GM23338 (cell line): ENCODE results near the gene SLBP.

Experiments
- EZH2 ChIP-seq: fragments of 200-600 bp; sonication (generic); IDR thresholded peaks from one replicate; pipeline ENCODE4 v1.8.0; 2017; ENCODE audit warnings: antibody characterized with exemption, mild to moderate bottlenecking, low read depth; ENCODE audit not compliant: unreplicated experiment
- POLR2AphosphoS5 ChIP-seq: IDR thresholded peaks from 2 replicates; pipeline ENCODE4 v1.6.1; 2016; ENCODE audit warnings: antibody characterized with exemption, low read depth
- TF ChIP-seq, protein P1 (sequence below), 2 experiments: fragments of 200-600 bp in 1 of 2; sonication (generic) in 1 of 2; conservative IDR thresholded peaks; 2 replicates each; pipeline versions ENCODE4 v1.5.1 to v1.6.1; 2016 to 2017; ENCODE audit warnings: antibody characterized with exemption in 2 of 2, low read depth in 2 of 2, mild to moderate bottlenecking in 2 of 2, moderate library complexity in 1 of 2
- TF ChIP-seq, protein P2 (sequence below): fragments of 250-450 bp; sonication (Bioruptor Pico); IDR thresholded peaks from 2 replicates; pipeline ENCODE4 v1.5.0; 2020; ENCODE audit warnings: mild to moderate bottlenecking, moderate library complexity

- TF ChIP-seq POLR2AphosphoS5 (no peak; the same call in 1 of the 2 replicates), EZH2 (no peak)
- TF ChIP-seq, protein P1, sequence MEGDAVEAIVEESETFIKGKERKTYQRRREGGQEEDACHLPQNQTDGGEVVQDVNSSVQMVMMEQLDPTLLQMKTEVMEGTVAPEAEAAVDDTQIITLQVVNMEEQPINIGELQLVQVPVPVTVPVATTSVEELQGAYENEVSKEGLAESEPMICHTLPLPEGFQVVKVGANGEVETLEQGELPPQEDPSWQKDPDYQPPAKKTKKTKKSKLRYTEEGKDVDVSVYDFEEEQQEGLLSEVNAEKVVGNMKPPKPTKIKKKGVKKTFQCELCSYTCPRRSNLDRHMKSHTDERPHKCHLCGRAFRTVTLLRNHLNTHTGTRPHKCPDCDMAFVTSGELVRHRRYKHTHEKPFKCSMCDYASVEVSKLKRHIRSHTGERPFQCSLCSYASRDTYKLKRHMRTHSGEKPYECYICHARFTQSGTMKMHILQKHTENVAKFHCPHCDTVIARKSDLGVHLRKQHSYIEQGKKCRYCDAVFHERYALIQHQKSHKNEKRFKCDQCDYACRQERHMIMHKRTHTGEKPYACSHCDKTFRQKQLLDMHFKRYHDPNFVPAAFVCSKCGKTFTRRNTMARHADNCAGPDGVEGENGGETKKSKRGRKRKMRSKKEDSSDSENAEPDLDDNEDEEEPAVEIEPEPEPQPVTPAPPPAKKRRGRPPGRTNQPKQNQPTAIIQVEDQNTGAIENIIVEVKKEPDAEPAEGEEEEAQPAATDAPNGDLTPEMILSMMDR (conservative IDR thresholded peaks at IDR 0.05; ENCODE audit: low read depth in 2 of 2): peak; percentile 89 to 98
- TF ChIP-seq, protein P2, sequence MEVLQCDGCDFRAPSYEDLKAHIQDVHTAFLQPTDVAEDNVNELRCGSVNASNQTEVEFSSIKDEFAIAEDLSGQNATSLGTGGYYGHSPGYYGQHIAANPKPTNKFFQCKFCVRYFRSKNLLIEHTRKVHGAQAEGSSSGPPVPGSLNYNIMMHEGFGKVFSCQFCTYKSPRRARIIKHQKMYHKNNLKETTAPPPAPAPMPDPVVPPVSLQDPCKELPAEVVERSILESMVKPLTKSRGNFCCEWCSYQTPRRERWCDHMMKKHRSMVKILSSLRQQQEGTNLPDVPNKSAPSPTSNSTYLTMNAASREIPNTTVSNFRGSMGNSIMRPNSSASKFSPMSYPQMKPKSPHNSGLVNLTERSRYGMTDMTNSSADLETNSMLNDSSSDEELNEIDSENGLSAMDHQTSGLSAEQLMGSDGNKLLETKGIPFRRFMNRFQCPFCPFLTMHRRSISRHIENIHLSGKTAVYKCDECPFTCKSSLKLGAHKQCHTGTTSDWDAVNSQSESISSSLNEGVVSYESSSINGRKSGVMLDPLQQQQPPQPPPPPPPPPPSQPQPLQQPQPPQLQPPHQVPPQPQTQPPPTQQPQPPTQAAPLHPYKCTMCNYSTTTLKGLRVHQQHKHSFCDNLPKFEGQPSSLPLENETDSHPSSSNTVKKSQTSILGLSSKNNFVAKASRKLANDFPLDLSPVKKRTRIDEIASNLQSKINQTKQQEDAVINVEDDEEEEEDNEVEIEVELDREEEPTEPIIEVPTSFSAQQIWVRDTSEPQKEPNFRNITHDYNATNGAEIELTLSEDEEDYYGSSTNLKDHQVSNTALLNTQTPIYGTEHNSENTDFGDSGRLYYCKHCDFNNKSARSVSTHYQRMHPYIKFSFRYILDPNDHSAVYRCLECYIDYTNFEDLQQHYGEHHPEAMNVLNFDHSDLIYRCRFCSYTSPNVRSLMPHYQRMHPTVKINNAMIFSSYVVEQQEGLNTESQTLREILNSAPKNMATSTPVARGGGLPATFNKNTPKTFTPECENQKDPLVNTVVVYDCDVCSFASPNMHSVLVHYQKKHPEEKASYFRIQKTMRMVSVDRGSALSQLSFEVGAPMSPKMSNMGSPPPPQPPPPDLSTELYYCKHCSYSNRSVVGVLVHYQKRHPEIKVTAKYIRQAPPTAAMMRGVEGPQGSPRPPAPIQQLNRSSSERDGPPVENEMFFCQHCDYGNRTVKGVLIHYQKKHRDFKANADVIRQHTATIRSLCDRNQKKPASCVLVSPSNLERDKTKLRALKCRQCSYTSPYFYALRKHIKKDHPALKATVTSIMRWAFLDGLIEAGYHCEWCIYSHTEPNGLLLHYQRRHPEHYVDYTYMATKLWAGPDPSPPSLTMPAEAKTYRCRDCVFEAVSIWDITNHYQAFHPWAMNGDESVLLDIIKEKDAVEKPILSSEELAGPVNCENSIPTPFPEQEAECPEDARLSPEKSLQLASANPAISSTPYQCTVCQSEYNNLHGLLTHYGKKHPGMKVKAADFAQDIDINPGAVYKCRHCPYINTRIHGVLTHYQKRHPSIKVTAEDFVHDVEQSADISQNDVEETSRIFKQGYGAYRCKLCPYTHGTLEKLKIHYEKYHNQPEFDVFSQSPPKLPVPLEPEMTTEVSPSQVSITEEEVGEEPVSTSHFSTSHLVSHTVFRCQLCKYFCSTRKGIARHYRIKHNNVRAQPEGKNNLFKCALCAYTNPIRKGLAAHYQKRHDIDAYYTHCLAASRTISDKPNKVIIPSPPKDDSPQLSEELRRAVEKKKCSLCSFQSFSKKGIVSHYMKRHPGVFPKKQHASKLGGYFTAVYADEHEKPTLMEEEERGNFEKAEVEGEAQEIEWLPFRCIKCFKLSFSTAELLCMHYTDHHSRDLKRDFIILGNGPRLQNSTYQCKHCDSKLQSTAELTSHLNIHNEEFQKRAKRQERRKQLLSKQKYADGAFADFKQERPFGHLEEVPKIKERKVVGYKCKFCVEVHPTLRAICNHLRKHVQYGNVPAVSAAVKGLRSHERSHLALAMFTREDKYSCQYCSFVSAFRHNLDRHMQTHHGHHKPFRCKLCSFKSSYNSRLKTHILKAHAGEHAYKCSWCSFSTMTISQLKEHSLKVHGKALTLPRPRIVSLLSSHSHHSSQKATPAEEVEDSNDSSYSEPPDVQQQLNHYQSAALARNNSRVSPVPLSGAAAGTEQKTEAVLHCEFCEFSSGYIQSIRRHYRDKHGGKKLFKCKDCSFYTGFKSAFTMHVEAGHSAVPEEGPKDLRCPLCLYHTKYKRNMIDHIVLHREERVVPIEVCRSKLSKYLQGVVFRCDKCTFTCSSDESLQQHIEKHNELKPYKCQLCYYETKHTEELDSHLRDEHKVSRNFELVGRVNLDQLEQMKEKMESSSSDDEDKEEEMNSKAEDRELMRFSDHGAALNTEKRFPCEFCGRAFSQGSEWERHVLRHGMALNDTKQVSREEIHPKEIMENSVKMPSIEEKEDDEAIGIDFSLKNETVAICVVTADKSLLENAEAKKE (CRISPR knock-in tag): no peak
Measured at GRCh38 chr4:1726146-1726934, 14.2 kb upstream of the SLBP start.
